Measurements from ENCODE around the gene LAMA5. TPM values are rescaled to one million over a fixed set of nuclear protein-coding genes. Genes with fewer than 3 reads are reported as not detected.

Gene LAMA5
- total and polyA plus RNA-seq, 2 donors (not counting 1 experiment from before 2014, with no cell fraction given), result 52.9 to 83.5 TPM

DNA sequence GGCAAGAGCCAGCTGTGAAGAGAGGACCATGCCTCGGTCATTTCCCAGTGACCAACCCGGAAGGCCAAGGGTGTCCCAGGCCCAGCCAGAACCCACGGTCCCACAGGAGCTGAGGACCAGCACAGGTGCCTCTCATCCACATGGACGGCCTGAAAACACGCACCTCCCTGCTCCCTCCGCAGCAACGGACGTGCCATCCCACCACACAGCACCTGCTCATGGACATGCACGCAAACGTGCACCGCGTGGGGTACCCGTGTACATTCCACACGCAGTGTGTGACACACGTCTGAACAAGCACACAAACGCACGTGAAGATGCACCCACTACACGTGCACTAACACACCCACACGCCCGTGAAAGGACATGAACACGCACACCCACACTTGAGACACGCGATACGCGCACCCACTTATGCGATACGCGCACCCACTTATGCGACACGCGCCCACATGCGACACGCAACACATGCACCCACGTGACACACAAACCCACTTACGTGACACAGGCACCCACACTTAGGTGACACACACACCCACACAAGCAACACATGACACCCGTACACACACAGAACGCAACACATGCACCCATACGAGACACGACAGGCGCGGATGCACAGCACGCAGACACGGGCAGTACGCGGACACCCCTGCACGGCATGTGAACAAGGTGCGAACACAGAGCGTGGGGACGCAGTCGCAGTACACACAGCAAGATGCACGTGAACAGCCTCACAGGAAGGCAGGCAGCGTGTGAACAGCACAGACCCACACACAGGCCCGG lies 30.1 kb downstream of the LAMA5 start:
- H3K27me3 ChIP-seq (replicated peaks in 1 of 4; ENCODE audit: control extremely low read depth in 1 of 4, control insufficient read depth in 3 of 4, insufficient read depth in 4 of 4, low read length in 3 of 4), result no peaks in the 10 kb centered on the region
- peak overlapping the region; percentile 57 to 87 for H3K27ac ChIP-seq (ENCODE audit: low read length in 2 of 2)
- H4K20me1 ChIP-seq (ENCODE audit: control insufficient read depth, insufficient read depth, low read length, poor library complexity, severe bottlenecking), result no peaks in the 10 kb centered on the region
- peaks cover 0 to 18% (median 0%) of the 10 kb centered on the region in 3 donors for H3K9me3 ChIP-seq (ENCODE audit: control extremely low read depth in 1 of 3, control insufficient read depth in 2 of 3, insufficient read depth in 1 of 3, low read length in 2 of 3)
- Mint-ChIP-seq H3K27me3 (no peaks in the 10 kb centered on the region), H3K27ac (peak overlapping the region; percentile 93), H3K9me3 (ENCODE audit: insufficient read depth) (peaks cover 3% of the 10 kb centered on the region), H3K4me1 (peaks cover 47% of the 10 kb centered on the region), H3K4me3 (peak overlapping the region; percentile 77)
- ATAC-seq (ENCODE audit: low read depth), result no peak
- H3K4me1 ChIP-seq (ENCODE audit: control insufficient read depth in 2 of 2, insufficient read depth in 2 of 2, low read length in 2 of 2), result peaks cover 53 to 62% of the 10 kb centered on the region in 2 donors
- no peak overlapping the region for H2AFZ ChIP-seq (ENCODE audit: insufficient read depth, low read depth, low read length, poor library complexity, severe bottlenecking)
- WGBS (ENCODE audit: insufficient coverage), result 79% methylated on average over 53 of the region's 53 CpGs
- POLR2A ChIA-PET, result interaction anchor here (1.0 to 4.6 kb wide), 2 partner anchors 30 to 33 kb away, joined by 4 to 43 read pairs; partner anchors contain the start of gene LAMA5
- H3K9ac ChIP-seq (ENCODE audit: low read length), result peak overlapping the region; percentile 13
- CTCF ChIA-PET, result interaction anchor here (0.8 to 1.5 kb wide), 4 partner anchors 30 to 46 kb away, joined by 3 read pairs; partner anchors contain the start of gene LAMA5
- DNase-seq, result peak; percentile 30
- TF ChIP-seq, protein P1, sequence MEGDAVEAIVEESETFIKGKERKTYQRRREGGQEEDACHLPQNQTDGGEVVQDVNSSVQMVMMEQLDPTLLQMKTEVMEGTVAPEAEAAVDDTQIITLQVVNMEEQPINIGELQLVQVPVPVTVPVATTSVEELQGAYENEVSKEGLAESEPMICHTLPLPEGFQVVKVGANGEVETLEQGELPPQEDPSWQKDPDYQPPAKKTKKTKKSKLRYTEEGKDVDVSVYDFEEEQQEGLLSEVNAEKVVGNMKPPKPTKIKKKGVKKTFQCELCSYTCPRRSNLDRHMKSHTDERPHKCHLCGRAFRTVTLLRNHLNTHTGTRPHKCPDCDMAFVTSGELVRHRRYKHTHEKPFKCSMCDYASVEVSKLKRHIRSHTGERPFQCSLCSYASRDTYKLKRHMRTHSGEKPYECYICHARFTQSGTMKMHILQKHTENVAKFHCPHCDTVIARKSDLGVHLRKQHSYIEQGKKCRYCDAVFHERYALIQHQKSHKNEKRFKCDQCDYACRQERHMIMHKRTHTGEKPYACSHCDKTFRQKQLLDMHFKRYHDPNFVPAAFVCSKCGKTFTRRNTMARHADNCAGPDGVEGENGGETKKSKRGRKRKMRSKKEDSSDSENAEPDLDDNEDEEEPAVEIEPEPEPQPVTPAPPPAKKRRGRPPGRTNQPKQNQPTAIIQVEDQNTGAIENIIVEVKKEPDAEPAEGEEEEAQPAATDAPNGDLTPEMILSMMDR (IDR thresholded peaks at IDR 0.05), result no peak
- no peak for TF ChIP-seq EZH2 (IDR thresholded peaks at IDR 0.05; ENCODE audit: borderline replicate concordance, insufficient read depth, low read depth, low read length, poor library complexity, severe bottlenecking)
- no peaks in the 10 kb centered on the region for H3K79me2 ChIP-seq (ENCODE audit: control insufficient read depth, insufficient read depth, low read length)
- H3K4me2 ChIP-seq (replicated peaks; ENCODE audit: low read depth, low read length, poor library complexity, severe bottlenecking), result peak overlapping the region; percentile 82
- intact Hi-C loops (cut with micrococcal nuclease), result loop anchor here (5.0 kb wide), 1 partner anchor 50 kb away; the partner anchor contains the start of gene RPS21
- peaks cover 0 to 20% of the 10 kb centered on the region in 2 experiments for H3K36me3 ChIP-seq (replicated peaks in 1 of 2; ENCODE audit: control extremely low read depth in 1 of 2, control insufficient read depth in 1 of 2, extremely low read depth in 1 of 2, insufficient read depth in 2 of 2, low read length in 1 of 2)
- H3K4me3 ChIP-seq (ENCODE audit: control extremely low read depth in 1 of 5, extremely low read depth in 1 of 5, insufficient read depth in 1 of 5, low read depth in 2 of 5, low read length in 4 of 5), result peak overlapping the region in 3 of 5 experiments; percentile 5 to 18 (median 15)

DNA sequence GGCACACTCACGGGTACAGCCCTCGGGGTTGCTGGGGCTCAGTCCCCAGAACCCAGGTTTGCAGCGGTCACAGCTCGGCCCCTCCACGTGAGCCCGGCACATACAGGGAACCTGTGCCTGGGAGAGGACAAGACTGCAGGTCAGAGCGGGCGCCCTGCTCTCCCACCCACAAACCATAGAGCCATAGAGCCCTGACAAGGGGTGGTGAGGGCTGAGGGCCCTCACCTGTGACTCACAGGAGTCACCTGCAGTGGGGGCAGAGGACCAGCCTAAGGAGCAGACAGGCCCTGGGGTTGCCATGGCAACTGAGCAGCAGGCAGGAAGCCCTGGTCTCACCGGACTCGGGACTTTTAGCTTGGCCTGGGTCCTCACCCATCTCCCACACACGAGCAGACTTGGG lies 30.8 kb downstream of the LAMA5 start:
- no peaks in the 10 kb centered on the region for H3K27me3 ChIP-seq (replicated peaks in 1 of 4; ENCODE audit: control extremely low read depth in 1 of 4, control insufficient read depth in 3 of 4, insufficient read depth in 4 of 4, low read length in 3 of 4)
- peaks cover 53 to 62% of the 10 kb centered on the region in 2 donors for H3K4me1 ChIP-seq (ENCODE audit: control insufficient read depth in 2 of 2, insufficient read depth in 2 of 2, low read length in 2 of 2)
- H3K9me3 ChIP-seq (ENCODE audit: control extremely low read depth in 1 of 3, control insufficient read depth in 2 of 3, insufficient read depth in 1 of 3, low read length in 2 of 3), result peaks cover 0 to 18% (median 0%) of the 10 kb centered on the region in 3 donors
- no peak overlapping the region for H3K4me3 ChIP-seq (ENCODE audit: control extremely low read depth in 1 of 5, extremely low read depth in 1 of 5, insufficient read depth in 1 of 5, low read depth in 2 of 5, low read length in 4 of 5)
- H3K9ac ChIP-seq (ENCODE audit: low read length), result no peak overlapping the region
- H3K4me2 ChIP-seq (replicated peaks; ENCODE audit: low read depth, low read length, poor library complexity, severe bottlenecking), result peak overlapping the region; percentile 82
- peak overlapping the region; percentile 93 for H3K27ac Mint-ChIP-seq
- peak overlapping the region; percentile 41 for H3K4me3 Mint-ChIP-seq
- H3K36me3 ChIP-seq (replicated peaks in 1 of 2; ENCODE audit: control extremely low read depth in 1 of 2, control insufficient read depth in 1 of 2, extremely low read depth in 1 of 2, insufficient read depth in 2 of 2, low read length in 1 of 2), result peaks cover 0 to 20% of the 10 kb centered on the region in 2 experiments
- H3K27me3 Mint-ChIP-seq, result no peaks in the 10 kb centered on the region
- H3K9me3 Mint-ChIP-seq (ENCODE audit: insufficient read depth), result peaks cover 3% of the 10 kb centered on the region
- ChIA-PET CTCF (interaction anchor here (1.5 kb wide), 1 partner anchor 47 kb away, joined by 3 read pairs; no protein-coding TSS in a partner anchor), POLR2A (no interaction called here)
- H4K20me1 ChIP-seq (ENCODE audit: control insufficient read depth, insufficient read depth, low read length, poor library complexity, severe bottlenecking), result no peaks in the 10 kb centered on the region
- H3K79me2 ChIP-seq (ENCODE audit: control insufficient read depth, insufficient read depth, low read length), result no peaks in the 10 kb centered on the region
- no peak for ATAC-seq (ENCODE audit: low read depth)
- 84% methylated on average over 11 of the region's 11 CpGs for WGBS (ENCODE audit: insufficient coverage)
- H3K27ac ChIP-seq (ENCODE audit: low read length in 2 of 2), result peak overlapping the region; percentile 57 to 87
- no peak overlapping the region for H2AFZ ChIP-seq (ENCODE audit: insufficient read depth, low read depth, low read length, poor library complexity, severe bottlenecking)
- DNase-seq, result peak; percentile 42
- H3K4me1 Mint-ChIP-seq, result peaks cover 47% of the 10 kb centered on the region
- intact Hi-C loops (cut with micrococcal nuclease), result loop anchor here (5.0 kb wide), 1 partner anchor 51 kb away; the partner anchor contains the start of gene RPS21
- TF ChIP-seq EZH2 (IDR thresholded peaks at IDR 0.05; ENCODE audit: borderline replicate concordance, insufficient read depth, low read depth, low read length, poor library complexity, severe bottlenecking), result no peak
- TF ChIP-seq, protein P1 (IDR thresholded peaks at IDR 0.05), result no peak

All from B cell (primary cell).